SK-N-SH treated with all-trans-retinoic acid at 6 μM for 48 hours (cell line): ENCODE results near the gene ESF1.

Experiments used
- ATAC-seq: fragments of 200-7000 bp; cut with Tn5 transposase; 3 replicates; pipeline ENCODE4 v1.9.1; 2020; ENCODE audit warnings: mild to moderate bottlenecking, moderate library complexity
- ARNTL ChIP-seq: fragments of 450-650 bp; formaldehyde crosslinking; IDR thresholded peaks from 2 replicates; pipeline ENCODE4 v1.5.0; 2020; ENCODE audit warnings: low read depth, mild to moderate bottlenecking, moderate library complexity, borderline replicate concordance
- BACH2 ChIP-seq: fragments of 250-450 bp; sonication (Bioruptor Pico); IDR thresholded peaks from 2 replicates; pipeline ENCODE4 v1.9.0; 2021; ENCODE audit warnings: mild to moderate bottlenecking, borderline replicate concordance
- CREB5 ChIP-seq: fragments of 250-450 bp; sonication (Bioruptor Pico); IDR thresholded peaks from 2 replicates; pipeline ENCODE4 v1.5.1; 2020; ENCODE audit warnings: low read depth, mild to moderate bottlenecking, moderate library complexity
- CSDC2 ChIP-seq: fragments of 250-450 bp; sonication (Bioruptor Pico); IDR thresholded peaks from 2 replicates; pipeline ENCODE4 v1.5.0; 2020; ENCODE audit warnings: mild to moderate bottlenecking, moderate library complexity
- CSRNP3 ChIP-seq: fragments of 250-450 bp; sonication (Bioruptor Pico); IDR thresholded peaks from 2 replicates; pipeline ENCODE4 v1.5.1; 2021; ENCODE audit warnings: mild to moderate bottlenecking, moderate library complexity
- ESRRG ChIP-seq: fragments of 250-450 bp; sonication (Bioruptor Pico); IDR thresholded peaks from 2 replicates; pipeline ENCODE4 v1.6.1; 2021; ENCODE audit warnings: mild to moderate bottlenecking
- GLIS3 ChIP-seq: fragments of 250-450 bp; sonication (Bioruptor Pico); IDR thresholded peaks from 2 replicates; pipeline ENCODE4 v1.5.0; 2020; ENCODE audit warnings: mild to moderate bottlenecking, moderate library complexity
- ISL1 ChIP-seq: fragments of 250-450 bp; sonication (Bioruptor Pico); IDR thresholded peaks from 2 replicates; pipeline ENCODE4 v2.1.2; 2022; ENCODE audit warnings: mild to moderate bottlenecking, moderate library complexity
- OSR1 ChIP-seq: fragments of 250-450 bp; sonication (Bioruptor Pico); IDR thresholded peaks from 2 replicates; pipeline ENCODE4 v1.8.0; 2022; ENCODE audit warnings: moderate library complexity, mild to moderate bottlenecking, inconsistent platforms
- PATZ1 ChIP-seq: fragments of 250-450 bp; sonication (Bioruptor Pico); IDR thresholded peaks from 2 replicates; pipeline ENCODE4 v1.8.0; 2020; ENCODE audit warnings: mild to moderate bottlenecking, moderate library complexity, borderline replicate concordance
- POU6F1 ChIP-seq: fragments of 250-450 bp; sonication (Bioruptor Pico); IDR thresholded peaks from 2 replicates; pipeline ENCODE4 v1.8.0; 2021; ENCODE audit warnings: low read depth, mild to moderate bottlenecking, moderate library complexity, borderline replicate concordance
- PPARA ChIP-seq: fragments of 250-450 bp; sonication (Bioruptor Pico); IDR thresholded peaks from 2 replicates; pipeline ENCODE4 v1.5.0; 2020; ENCODE audit warnings: mild to moderate bottlenecking, borderline replicate concordance
- RARB ChIP-seq: fragments of 250-450 bp; sonication (Bioruptor Pico); IDR thresholded peaks from 2 replicates; pipeline ENCODE4 v1.8.0; 2021; ENCODE audit warnings: mild to moderate bottlenecking, moderate library complexity
- SNAI2 ChIP-seq: fragments of 250-450 bp; sonication (Bioruptor Pico); IDR thresholded peaks from 2 replicates; pipeline ENCODE4 v1.5.0; 2020; ENCODE audit warnings: mild to moderate bottlenecking, moderate library complexity
- TCF4 ChIP-seq: fragments of 250-450 bp; sonication (Bioruptor Pico); IDR thresholded peaks from 2 replicates; pipeline ENCODE4 v1.8.0; 2021; ENCODE audit warnings: mild to moderate bottlenecking, moderate library complexity, borderline replicate concordance
- TOX ChIP-seq: fragments of 250-450 bp; sonication (Bioruptor Pico); IDR thresholded peaks from 2 replicates; pipeline ENCODE4 v1.8.0; 2021; ENCODE audit warnings: mild to moderate bottlenecking, moderate library complexity, borderline replicate concordance
- TSHZ2 ChIP-seq: fragments of 250-450 bp; sonication (Bioruptor Pico); IDR thresholded peaks from 2 replicates; pipeline ENCODE4 v1.5.0; 2020; ENCODE audit warnings: mild to moderate bottlenecking, moderate library complexity
- ZC3H10 ChIP-seq: fragments of 250-450 bp; sonication (Bioruptor Pico); IDR thresholded peaks from 2 replicates; pipeline ENCODE4 v1.5.1; 2021; ENCODE audit warnings: mild to moderate bottlenecking, moderate library complexity
- ZFP3 ChIP-seq: fragments of 250-450 bp; sonication (Bioruptor Pico); IDR thresholded peaks from 2 replicates; pipeline ENCODE4 v1.5.0; 2020; ENCODE audit warnings: mild to moderate bottlenecking, moderate library complexity
- ZFP30 ChIP-seq: fragments of 450-650 bp; formaldehyde crosslinking; IDR thresholded peaks from 2 replicates; pipeline ENCODE4 v1.5.0; 2022; ENCODE audit warnings: mild to moderate bottlenecking, moderate library complexity
- ZNF565 ChIP-seq: fragments of 450-650 bp; formaldehyde crosslinking; conservative IDR thresholded peaks from 2 replicates; pipeline ENCODE4 v1.5.0; 2020; ENCODE audit warnings: low read depth, mild to moderate bottlenecking, moderate library complexity
- ZNF70 ChIP-seq: fragments of 450-650 bp; formaldehyde crosslinking; IDR thresholded peaks from 2 replicates; pipeline ENCODE4 v1.5.0; 2020; ENCODE audit warnings: mild to moderate bottlenecking, moderate library complexity
- ZNF8 ChIP-seq: fragments of 450-650 bp; formaldehyde crosslinking; IDR thresholded peaks from 2 replicates; pipeline ENCODE4 v1.5.0; 2020; ENCODE audit warnings: mild to moderate bottlenecking, moderate library complexity

ESF1 gene

GRCh38 chr20:13715171-13715570 lies 69.5 kb downstream of the ESF1 start:
- TF ChIP-seq CSDC2 (no peak), ZNF8 (CRISPR knock-in tag) (no peak), SNAI2 (CRISPR knock-in tag) (no peak), TOX (no peak), ZFP30 (no peak), ZNF565 (CRISPR knock-in tag) (no peak), ARNTL (CRISPR knock-in tag) (no peak), ZFP3 (CRISPR knock-in tag) (no peak), TSHZ2 (no peak)
- ATAC-seq, result no peak

GRCh38 chr20:13708234-13708633 lies 76.5 kb downstream of the ESF1 start:
- no peak for TF ChIP-seq TCF4 (CRISPR knock-in tag)
- no peak for TF ChIP-seq ZFP30
- TF ChIP-seq CSRNP3 (CRISPR knock-in tag), result no peak
- TF ChIP-seq SNAI2 (CRISPR knock-in tag), result no peak
- TF ChIP-seq ZFP3 (CRISPR knock-in tag), result no peak
- TF ChIP-seq GLIS3 (CRISPR knock-in tag), result no peak
- no peak for TF ChIP-seq OSR1 (CRISPR knock-in tag)
- TF ChIP-seq TSHZ2, result no peak
- no peak for TF ChIP-seq CREB5 (CRISPR knock-in tag)
- no peak for TF ChIP-seq PPARA (CRISPR knock-in tag)
- no peak for ATAC-seq

- no peak for ATAC-seq
- no peak for TF ChIP-seq SNAI2 (CRISPR knock-in tag)
- TF ChIP-seq ARNTL (CRISPR knock-in tag), result no peak
- no peak for TF ChIP-seq ISL1
- TF ChIP-seq ZC3H10, result no peak
- TF ChIP-seq ZNF8 (CRISPR knock-in tag), result no peak
- no peak for TF ChIP-seq RARB (CRISPR knock-in tag)
- TF ChIP-seq BACH2 (CRISPR knock-in tag), result no peak
- no peak for TF ChIP-seq ZNF70 (CRISPR knock-in tag)
- no peak for TF ChIP-seq GLIS3 (CRISPR knock-in tag)
- TF ChIP-seq ZNF565 (CRISPR knock-in tag), result no peak
- TF ChIP-seq CSRNP3 (CRISPR knock-in tag), result no peak
- TF ChIP-seq CSDC2, result no peak
- TF ChIP-seq PATZ1 (CRISPR knock-in tag), result no peak
- no peak for TF ChIP-seq PPARA (CRISPR knock-in tag)
- no peak for TF ChIP-seq POU6F1
- no peak for TF ChIP-seq OSR1 (CRISPR knock-in tag)
- TF ChIP-seq TOX, result no peak
- no peak for TF ChIP-seq ESRRG (CRISPR knock-in tag)
- TF ChIP-seq ZFP3 (CRISPR knock-in tag), result no peak
Measured at GRCh38 chr20:13703265-13703664, 81.5 kb downstream of the ESF1 start.
